Measurements from ENCODE around the gene SNCB.

The SNCB gene

GRCh38 chr5:176644294-176644693, 14.0 kb upstream of the SNCB start:
- no peak for FAIRE-seq

- no peak for FAIRE-seq
Observed at GRCh38 chr5:176643491-176644219, 13.3 kb upstream of the SNCB start.

- FAIRE-seq: no peak
Observed at GRCh38 chr5:176642675-176643490, 12.5 kb upstream of the SNCB start.

DNA sequence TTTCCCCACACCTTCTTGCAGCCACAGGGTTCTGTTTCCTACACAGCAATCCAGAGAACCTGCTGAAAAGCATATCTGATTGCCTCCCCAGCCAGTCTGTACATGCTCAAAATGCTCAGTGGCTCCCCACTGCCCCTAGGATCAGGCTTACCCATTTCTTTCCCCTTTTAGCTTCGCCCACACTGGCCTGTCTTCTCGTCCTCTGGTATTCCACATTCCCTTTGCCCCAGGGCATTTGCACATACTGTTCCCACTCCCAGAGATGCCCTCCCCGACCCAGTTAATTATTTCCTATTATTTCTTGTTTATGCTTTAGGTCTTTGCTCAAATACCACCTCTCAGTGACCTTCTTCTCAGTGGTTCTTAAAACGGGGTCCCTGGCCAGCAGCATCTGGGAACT, 10.3 kb upstream of the SNCB start:
- FAIRE-seq: no peak

DNA sequence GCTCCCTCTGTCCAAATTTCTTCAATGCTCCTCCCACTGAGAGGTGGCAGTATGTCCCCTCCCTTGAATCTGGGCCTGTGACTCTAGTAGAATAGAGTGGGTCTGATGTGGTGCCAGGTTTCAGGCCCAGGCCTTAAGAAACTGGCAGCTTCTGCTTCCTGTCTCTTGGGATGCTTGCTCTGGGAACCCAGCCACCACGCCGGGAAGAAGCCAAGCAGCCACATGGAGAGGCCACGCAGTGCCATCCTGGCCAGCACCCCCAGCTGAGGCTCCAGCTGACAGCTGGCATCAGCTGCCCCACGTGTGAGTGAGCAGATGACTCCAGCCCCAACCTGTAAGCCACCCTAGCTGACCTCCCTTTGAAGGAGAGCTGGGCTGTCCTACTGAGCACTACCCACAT, 9.6 kb upstream of the SNCB start:
- FAIRE-seq: no peak

GRCh38 chr5:176639208-176639607, 8.9 kb upstream of the SNCB start:
- FAIRE-seq: no peak

DNA sequence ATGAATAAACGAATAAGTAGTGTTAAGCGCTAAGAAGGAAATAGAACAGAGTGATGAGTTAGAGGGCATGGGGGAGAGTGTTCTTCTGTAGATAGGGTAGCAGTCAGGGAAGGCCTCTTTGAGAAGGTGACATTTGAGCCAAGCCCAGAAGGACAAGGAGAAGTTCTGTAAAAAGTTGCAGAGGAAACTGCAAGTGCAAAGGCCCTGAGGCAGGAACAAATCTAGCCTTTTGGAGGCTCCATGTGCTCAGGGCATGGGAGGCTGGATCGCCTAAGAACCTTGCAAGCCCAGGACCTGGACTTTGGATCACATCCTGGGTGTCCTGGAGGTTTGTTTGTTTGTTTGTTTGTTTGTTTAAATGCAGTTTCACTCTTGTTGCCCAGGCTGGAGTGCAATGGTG, 8.1 kb upstream of the SNCB start:
- no peak for FAIRE-seq

DNA sequence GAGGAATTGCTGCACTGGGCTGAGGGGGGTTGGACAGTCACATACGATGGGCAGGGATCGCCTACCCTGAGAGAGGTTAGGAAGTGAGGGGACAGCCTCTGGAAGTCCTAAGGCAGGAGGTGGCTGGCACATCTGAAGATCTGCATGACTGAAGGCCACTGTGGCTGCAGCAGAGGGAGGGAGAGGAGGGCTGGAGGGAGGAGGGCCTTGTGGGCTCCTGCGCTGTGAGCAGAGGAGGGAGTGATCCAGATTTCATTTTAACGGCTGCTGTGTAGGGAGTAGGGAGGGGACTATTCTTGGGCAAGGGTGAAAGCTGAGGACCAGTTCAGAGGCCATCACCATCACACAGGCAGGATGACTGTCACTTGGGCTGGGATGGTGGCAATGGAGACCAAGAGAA, 7.2 kb upstream of the SNCB start:
- FAIRE-seq: no peak

DNA sequence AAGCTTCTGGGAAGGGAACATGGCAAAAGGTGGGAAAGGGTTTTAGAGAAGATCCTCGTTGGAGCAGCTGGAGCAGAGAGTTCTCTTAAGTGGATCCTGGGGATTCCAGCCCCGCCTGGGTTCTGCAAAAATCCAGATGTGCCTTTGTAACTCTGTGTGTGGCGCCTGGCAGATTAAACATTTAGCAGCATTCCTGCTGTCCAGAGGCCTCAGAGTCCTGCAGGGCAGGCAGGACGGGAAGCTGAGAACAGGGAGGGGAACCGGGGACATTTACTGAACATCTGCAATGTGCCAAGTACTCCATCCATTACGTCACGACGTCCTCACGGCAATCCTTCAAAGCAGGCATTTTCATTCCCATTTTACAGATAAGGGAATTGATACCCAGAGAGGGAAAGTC, 6.1 kb upstream of the SNCB start:
- FAIRE-seq: no peak

DNA sequence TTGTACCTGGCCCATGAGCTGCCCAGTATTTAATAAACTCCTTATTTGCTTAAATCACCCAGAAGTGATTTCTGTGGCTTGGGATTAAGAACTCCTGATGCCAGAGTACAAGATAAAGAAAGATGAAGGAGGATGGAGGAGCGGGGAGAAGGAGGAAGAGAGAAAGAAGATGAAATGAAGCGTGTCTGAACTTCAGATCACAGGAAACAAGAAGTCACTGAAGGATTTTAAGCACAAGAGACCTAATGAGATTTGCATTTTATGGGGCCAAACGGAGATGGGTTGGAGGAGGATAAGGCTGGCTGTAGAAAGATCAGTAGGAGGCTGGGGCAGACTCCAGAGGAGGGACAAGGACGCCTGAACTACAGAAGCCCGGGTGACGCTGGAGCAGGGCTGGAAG, 3.3 kb upstream of the SNCB start:
- no peak for FAIRE-seq

- no peak for FAIRE-seq
Observed at GRCh38 chr5:176632745-176633144, 2.4 kb upstream of the SNCB start.

DNA sequence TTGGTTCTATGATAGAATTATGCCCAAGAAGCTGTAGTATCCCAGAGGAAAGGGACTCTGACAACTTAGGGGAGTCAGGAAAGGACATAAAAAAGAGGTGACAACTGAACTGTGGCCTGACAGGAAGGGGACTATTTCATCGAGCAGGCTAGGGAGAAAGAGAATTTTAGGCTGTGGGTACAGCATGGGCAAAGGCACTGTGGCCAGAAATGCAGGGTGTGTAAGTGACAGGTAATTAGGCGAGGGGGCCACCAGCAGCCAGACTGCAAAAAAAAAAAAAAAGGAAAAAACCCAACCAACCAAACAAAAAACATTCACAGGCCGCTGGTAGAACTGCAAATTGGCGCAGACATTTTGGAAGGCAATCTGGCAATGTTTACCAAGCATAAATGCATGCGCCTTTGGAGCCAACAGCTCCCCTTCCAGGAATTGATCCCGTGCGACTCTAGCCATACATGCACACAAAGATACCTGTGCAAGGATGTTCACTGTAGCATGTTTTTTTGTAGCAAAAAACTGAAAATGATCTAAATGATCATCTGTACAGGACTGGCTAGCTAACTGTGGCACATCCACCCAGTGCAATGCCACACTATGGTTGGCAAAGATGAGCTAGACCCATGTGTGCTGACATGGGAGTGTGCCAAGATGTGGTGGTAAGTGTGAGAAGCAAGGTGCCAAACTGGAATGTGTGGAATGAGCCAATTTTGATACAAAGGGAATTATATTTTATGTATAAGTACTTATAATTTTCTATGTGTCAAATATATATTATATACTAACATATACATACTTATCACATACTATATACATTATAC, 1.3 kb upstream of the SNCB start:
- no peak for FAIRE-seq

DNA sequence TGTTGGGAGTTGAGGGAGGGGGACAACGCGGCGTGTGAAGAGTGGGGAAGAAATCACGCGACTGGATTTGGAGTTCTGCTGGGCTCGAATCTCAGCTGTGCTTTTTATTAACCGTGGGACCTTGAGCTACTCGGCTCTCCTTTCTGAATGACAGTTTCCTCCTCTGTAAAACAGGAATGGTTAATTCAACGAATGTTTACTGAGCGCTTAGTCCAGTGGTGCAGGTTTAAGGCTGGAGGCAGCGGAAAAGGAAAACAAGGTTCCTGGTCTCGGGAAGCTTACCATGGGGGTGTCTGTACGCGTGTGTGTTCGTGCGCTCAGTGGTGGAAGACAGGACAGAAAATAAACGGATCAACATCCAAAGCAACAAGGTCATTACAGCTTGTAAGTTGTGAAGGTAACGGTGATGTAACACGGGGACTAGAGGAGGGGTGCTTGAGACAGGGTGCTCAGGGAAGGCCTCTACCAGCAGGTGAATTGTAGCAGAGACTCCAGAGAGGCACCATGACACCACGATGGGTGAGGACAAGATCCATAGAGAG, 418 bp upstream of the SNCB start:
- FAIRE-seq: no peak

DNA sequence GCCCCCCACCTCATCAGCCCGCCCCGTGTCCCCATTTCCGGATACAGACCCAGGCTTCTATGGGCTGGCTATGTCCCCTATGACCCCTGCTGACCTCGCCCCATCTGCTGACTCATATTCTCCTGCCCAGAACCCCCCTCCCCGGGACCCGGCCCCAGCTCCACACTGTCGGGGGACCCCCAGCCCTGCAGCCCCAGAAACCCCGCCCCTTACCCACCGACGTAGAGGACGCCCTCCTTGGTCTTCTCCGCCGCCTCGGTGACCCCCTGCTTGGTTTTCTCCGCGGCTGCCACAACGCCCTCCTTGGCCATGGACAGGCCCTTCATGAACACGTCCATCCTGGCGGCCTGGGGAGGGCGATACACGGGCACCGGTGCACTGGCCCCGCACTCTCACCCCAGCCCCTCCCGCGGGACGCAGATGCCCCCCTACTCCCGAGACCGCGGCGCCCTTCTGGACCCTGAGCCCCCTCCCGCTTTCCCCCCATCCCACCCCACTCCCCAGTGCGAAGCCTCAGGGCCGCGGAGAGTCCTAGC, 949 bp downstream of the SNCB start:
- FAIRE-seq: no peak

GRCh38 chr5:176628406-176629228, 1.7 kb downstream of the SNCB start:
- no peak for FAIRE-seq

- no peak for FAIRE-seq
Observed at GRCh38 chr5:176627582-176627981, 2.8 kb downstream of the SNCB start.

- FAIRE-seq: no peak
Observed at GRCh38 chr5:176626876-176627236, 3.5 kb downstream of the SNCB start.

DNA sequence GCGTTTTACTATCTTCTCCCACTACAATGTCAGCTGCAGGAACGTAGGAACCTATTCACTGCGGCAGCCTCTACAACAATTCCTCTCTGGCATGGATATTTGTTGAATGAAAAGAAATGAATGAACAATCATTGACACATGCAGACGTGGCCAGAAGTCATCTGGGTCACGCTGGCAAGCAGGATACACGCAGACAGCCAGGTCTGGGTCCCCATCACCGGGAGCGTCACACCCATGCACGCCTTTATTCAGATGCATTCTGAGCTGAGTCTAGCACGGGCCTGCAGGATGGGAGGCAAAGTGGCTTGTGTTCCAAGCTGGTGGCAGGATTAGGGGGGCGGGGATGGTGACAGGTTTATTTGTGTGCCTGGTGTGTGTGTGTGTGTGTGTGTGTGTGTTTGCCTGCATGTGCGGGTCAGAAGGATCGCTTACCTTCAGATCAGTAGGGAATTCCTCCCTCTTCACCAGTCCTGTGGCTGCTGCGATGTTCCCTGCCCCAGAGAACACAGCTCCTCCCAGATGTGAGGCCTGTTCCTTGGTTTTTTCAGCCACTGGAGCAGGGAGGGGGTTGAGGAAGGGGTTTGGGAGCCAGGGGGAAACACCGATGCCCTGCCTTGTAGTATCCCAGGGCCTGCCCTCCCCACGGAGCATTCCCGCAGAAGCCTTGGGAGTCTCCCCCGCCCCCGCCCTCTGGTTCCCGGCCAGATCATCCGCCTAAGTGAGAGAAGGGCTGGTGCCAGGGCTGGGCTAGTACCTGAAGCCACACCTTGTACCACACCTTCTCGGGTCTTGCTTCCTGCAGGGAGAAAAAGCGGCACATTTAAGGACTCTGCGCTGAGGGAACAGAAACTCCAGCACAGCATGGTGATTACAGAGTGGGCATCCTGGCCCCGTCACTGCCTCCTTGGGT, 4.1 kb downstream of the SNCB start:
- FAIRE-seq: no peak

- FAIRE-seq: no peak
Observed at GRCh38 chr5:176625512-176625911, 4.8 kb downstream of the SNCB start.

GRCh38 chr5:176624938-176625337, 5.4 kb downstream of the SNCB start:
- FAIRE-seq: no peak

DNA sequence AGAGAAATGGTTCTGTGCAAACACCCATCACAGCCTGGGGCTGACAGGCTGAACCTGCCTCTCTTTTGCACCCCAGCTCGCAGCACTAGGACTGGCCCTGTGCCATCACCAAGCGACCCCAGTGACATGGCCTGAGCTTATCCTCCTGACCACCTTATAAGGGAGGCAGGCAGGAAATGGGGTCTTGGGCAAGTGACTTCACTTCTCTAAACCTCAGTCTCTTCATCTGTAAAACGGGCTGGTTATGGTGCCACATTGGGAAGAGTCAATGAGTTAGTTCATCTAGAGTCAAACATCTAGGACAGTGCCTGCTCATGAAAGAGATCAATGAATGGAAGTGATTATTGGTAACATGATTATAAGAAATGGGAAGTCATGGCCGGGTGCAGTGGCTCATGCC, 6.2 kb downstream of the SNCB start:
- no peak for FAIRE-seq

Data from TTC549 (cell line).